Measurements from ENCODE around the gene ADH7.
"Not testable (repeated sequence)": the region's sequence is repeated elsewhere in the genome, so short reads cannot be mapped to it uniquely, and the experiment has no call there.

The ADH7 gene

DNA sequence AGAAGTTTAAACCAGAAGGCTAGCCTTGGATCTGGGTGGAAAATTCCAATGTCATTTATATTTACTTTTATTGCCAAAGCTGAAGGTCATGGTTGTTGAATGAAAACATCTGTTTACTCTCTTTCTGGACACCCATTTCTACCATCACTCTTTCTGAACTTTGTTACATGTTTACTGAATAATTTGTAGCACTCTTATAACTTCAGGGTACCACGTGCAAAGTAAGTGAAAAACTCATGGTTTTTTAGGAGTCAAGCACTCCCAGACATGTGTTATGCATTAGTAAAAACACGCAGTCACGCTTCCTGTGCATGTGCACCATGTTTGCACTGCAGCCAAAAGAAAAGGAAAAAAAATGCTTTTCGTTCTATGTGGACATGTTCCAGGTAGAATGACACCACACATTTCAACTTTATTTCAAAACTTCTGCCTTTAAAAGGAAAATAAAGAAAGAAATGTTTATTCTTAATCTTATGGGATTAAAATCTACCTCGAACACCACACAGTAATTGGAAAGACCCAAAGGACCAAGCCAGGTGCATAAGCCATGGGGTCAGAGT is 51.2 kb downstream of the ADH7 start:
- Histone ChIP-seq H3K27me3 (replicated peaks; ENCODE audit: control insufficient read depth, insufficient read depth, low read length, poor library complexity, severe bottlenecking) (no peaks in the 10 kb centered on the region), H3K4me1 (ENCODE audit: control insufficient read depth, insufficient read depth, low read length, poor library complexity, severe bottlenecking) (no peaks in the 10 kb centered on the region), H3K27ac (ENCODE audit: insufficient read depth, low read length, poor library complexity, severe bottlenecking) (no peak overlapping the region), H3K9me3 (ENCODE audit: control insufficient read depth, low read length) (no peaks in the 10 kb centered on the region), H3K4me3 (ENCODE audit: insufficient read depth, low read depth, low read length, poor library complexity, severe bottlenecking) (no peak overlapping the region), H3K36me3 (ENCODE audit: control insufficient read depth, insufficient read depth, low read length) (no peaks in the 10 kb centered on the region)
- no peak for DNase-seq

DNA sequence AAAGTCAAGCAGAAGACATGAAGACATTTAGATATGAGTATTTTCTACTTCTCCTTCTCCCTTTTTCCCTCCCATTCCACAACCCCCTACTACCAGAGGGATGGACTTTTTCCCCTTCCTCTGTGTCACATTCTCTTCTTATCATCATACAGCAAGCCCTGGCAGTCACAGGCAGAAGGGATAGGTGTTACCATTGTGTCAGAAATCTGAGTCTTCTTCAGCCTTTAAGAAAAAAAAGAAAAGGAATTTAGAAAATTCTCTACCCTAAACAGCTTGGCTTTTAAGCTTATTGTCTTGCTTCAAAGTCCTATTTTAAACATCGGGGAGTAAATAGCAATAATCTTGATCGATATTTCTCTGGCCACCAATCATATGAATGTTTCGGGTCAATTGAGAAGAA is 51.7 kb downstream of the ADH7 start:
- Histone ChIP-seq H3K36me3 (ENCODE audit: control insufficient read depth, insufficient read depth, low read length) (no peaks in the 10 kb centered on the region), H3K27me3 (replicated peaks; ENCODE audit: control insufficient read depth, insufficient read depth, low read length, poor library complexity, severe bottlenecking) (no peaks in the 10 kb centered on the region), H3K4me3 (ENCODE audit: insufficient read depth, low read depth, low read length, poor library complexity, severe bottlenecking) (no peak overlapping the region), H3K4me1 (ENCODE audit: control insufficient read depth, insufficient read depth, low read length, poor library complexity, severe bottlenecking) (no peaks in the 10 kb centered on the region), H3K27ac (ENCODE audit: insufficient read depth, low read length, poor library complexity, severe bottlenecking) (no peak overlapping the region), H3K9me3 (ENCODE audit: control insufficient read depth, low read length) (no peaks in the 10 kb centered on the region)
- DNase-seq = no peak

GRCh38 chr4:99382745-99383360 is 52.3 kb downstream of the ADH7 start:
- Histone ChIP-seq H3K4me3 (ENCODE audit: insufficient read depth, low read depth, low read length, poor library complexity, severe bottlenecking) (no peak overlapping the region), H3K27ac (ENCODE audit: insufficient read depth, low read length, poor library complexity, severe bottlenecking) (no peak overlapping the region), H3K9me3 (ENCODE audit: control insufficient read depth, low read length) (no peaks in the 10 kb centered on the region), H3K36me3 (ENCODE audit: control insufficient read depth, insufficient read depth, low read length) (no peaks in the 10 kb centered on the region), H3K27me3 (replicated peaks; ENCODE audit: control insufficient read depth, insufficient read depth, low read length, poor library complexity, severe bottlenecking) (no peaks in the 10 kb centered on the region), H3K4me1 (ENCODE audit: control insufficient read depth, insufficient read depth, low read length, poor library complexity, severe bottlenecking) (no peaks in the 10 kb centered on the region)
- no peak for DNase-seq

- DNase-seq = no peak
- H3K36me3 ChIP-seq (ENCODE audit: control insufficient read depth, insufficient read depth, low read length) = no peaks in the 10 kb centered on the region
- no peaks in the 10 kb centered on the region for H3K27me3 ChIP-seq (replicated peaks; ENCODE audit: control insufficient read depth, insufficient read depth, low read length, poor library complexity, severe bottlenecking)
- no peak overlapping the region for H3K27ac ChIP-seq (ENCODE audit: insufficient read depth, low read length, poor library complexity, severe bottlenecking)
- H3K4me1 ChIP-seq (ENCODE audit: control insufficient read depth, insufficient read depth, low read length, poor library complexity, severe bottlenecking) = no peaks in the 10 kb centered on the region
- no peak overlapping the region for H3K4me3 ChIP-seq (ENCODE audit: insufficient read depth, low read depth, low read length, poor library complexity, severe bottlenecking)
- no peaks in the 10 kb centered on the region for H3K9me3 ChIP-seq (ENCODE audit: control insufficient read depth, low read length)
These were observed 53.5 kb downstream of the ADH7 start for GRCh38 chr4:99381588-99382175.

GRCh38 chr4:99379571-99379970 is 55.6 kb downstream of the ADH7 start:
- Histone ChIP-seq H3K9me3 (ENCODE audit: control insufficient read depth, low read length) (no peaks in the 10 kb centered on the region), H3K4me1 (ENCODE audit: control insufficient read depth, insufficient read depth, low read length, poor library complexity, severe bottlenecking) (no peaks in the 10 kb centered on the region), H3K36me3 (ENCODE audit: control insufficient read depth, insufficient read depth, low read length) (no peaks in the 10 kb centered on the region), H3K27ac (ENCODE audit: insufficient read depth, low read length, poor library complexity, severe bottlenecking) (no peak overlapping the region), H3K4me3 (ENCODE audit: insufficient read depth, low read depth, low read length, poor library complexity, severe bottlenecking) (no peak overlapping the region), H3K27me3 (replicated peaks; ENCODE audit: control insufficient read depth, insufficient read depth, low read length, poor library complexity, severe bottlenecking) (no peaks in the 10 kb centered on the region)
- DNase-seq = no peak

DNA sequence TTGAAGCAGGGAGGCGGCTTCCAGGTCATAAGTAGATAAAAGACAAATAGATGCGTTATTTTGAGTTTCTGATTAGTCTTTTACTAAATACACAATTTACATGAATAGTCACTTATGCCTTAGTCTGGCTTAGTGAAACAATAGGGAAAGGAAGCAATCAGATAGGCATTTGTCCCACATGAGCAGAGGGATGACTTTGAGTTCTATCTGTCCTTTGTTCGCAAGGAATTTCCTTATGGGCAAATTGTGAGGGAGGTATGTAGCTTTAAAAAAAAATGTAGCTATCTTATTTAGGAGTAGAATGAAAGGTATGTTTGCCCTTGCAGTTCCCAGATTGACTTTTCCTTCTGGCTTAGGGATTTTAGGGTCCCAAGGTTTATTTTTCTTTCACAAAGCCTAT is 56.3 kb downstream of the ADH7 start:
- no peak overlapping the region for H3K27ac ChIP-seq (ENCODE audit: insufficient read depth, low read length, poor library complexity, severe bottlenecking)
- no peaks in the 10 kb centered on the region for H3K27me3 ChIP-seq (replicated peaks; ENCODE audit: control insufficient read depth, insufficient read depth, low read length, poor library complexity, severe bottlenecking)
- DNase-seq = no peak
- no peaks in the 10 kb centered on the region for H3K9me3 ChIP-seq (ENCODE audit: control insufficient read depth, low read length)
- no peak overlapping the region for H3K4me3 ChIP-seq (ENCODE audit: insufficient read depth, low read depth, low read length, poor library complexity, severe bottlenecking)
- H3K36me3 ChIP-seq (ENCODE audit: control insufficient read depth, insufficient read depth, low read length) = no peaks in the 10 kb centered on the region
- H3K4me1 ChIP-seq (ENCODE audit: control insufficient read depth, insufficient read depth, low read length, poor library complexity, severe bottlenecking) = no peaks in the 10 kb centered on the region

GRCh38 chr4:99377341-99377740 is 57.8 kb downstream of the ADH7 start:
- H3K36me3 ChIP-seq (ENCODE audit: control insufficient read depth, insufficient read depth, low read length); H3K9me3 ChIP-seq (ENCODE audit: control insufficient read depth, low read length); H3K27me3 ChIP-seq (replicated peaks; ENCODE audit: control insufficient read depth, insufficient read depth, low read length, poor library complexity, severe bottlenecking); H3K4me3 ChIP-seq (ENCODE audit: insufficient read depth, low read depth, low read length, poor library complexity, severe bottlenecking); H3K4me1 ChIP-seq (ENCODE audit: control insufficient read depth, insufficient read depth, low read length, poor library complexity, severe bottlenecking); H3K27ac ChIP-seq (ENCODE audit: insufficient read depth, low read length, poor library complexity, severe bottlenecking); DNase-seq: not testable (repeated sequence)

DNA sequence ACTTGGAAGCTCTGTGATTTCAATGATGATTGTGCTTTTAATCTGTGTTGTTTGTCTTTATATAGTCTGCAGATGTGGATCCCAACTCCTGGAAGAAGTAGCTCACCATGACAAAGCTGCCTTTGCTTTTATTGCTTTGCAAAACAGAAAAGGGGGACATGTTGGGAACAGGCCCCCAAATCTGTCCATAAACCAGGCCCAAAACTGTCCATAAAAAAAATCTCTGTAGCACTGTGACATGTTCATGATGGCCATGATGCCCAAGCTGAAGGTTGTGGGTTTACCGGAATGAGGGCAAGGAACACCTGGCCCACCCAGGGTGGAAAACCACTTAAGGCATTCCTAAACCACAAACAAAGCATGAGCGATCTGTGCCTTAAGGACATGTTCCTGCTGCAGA is 62.7 kb downstream of the ADH7 start:
- not testable (repeated sequence) for H3K36me3 ChIP-seq (ENCODE audit: control insufficient read depth, insufficient read depth, low read length); H3K9me3 ChIP-seq (ENCODE audit: control insufficient read depth, low read length); DNase-seq; H3K27me3 ChIP-seq (replicated peaks; ENCODE audit: control insufficient read depth, insufficient read depth, low read length, poor library complexity, severe bottlenecking); H3K4me1 ChIP-seq (ENCODE audit: control insufficient read depth, insufficient read depth, low read length, poor library complexity, severe bottlenecking); H3K4me3 ChIP-seq (ENCODE audit: insufficient read depth, low read depth, low read length, poor library complexity, severe bottlenecking); H3K27ac ChIP-seq (ENCODE audit: insufficient read depth, low read length, poor library complexity, severe bottlenecking)

DNA sequence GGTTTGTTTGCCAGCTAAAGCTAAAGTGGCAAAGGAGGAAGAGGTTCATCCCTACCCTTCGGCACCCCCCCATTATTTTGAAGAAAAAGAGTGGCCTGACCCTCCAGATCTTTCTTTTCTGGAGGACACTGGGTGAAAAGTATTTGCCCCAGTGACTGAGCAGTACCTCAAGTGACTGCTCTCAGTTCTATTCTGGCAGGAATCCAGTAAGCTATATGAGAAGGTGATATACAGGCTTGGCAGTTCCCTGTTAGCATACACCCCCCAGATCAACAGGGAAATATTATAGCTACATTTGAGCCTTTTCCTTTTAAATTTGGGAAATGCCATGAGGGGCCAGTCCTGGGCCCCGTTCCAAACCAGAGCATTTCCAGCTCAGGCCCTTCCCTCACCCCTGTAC is 67.3 kb downstream of the ADH7 start:
- not testable (repeated sequence) for H3K36me3 ChIP-seq (ENCODE audit: control insufficient read depth, insufficient read depth, low read length); H3K9me3 ChIP-seq (ENCODE audit: control insufficient read depth, low read length); H3K27ac ChIP-seq (ENCODE audit: insufficient read depth, low read length, poor library complexity, severe bottlenecking); H3K27me3 ChIP-seq (replicated peaks; ENCODE audit: control insufficient read depth, insufficient read depth, low read length, poor library complexity, severe bottlenecking); H3K4me3 ChIP-seq (ENCODE audit: insufficient read depth, low read depth, low read length, poor library complexity, severe bottlenecking); H3K4me1 ChIP-seq (ENCODE audit: control insufficient read depth, insufficient read depth, low read length, poor library complexity, severe bottlenecking); DNase-seq

GRCh38 chr4:99366491-99366890 is 68.7 kb downstream of the ADH7 start:
- Histone ChIP-seq H3K36me3 (ENCODE audit: control insufficient read depth, insufficient read depth, low read length) (no peaks in the 10 kb centered on the region), H3K27ac (ENCODE audit: insufficient read depth, low read length, poor library complexity, severe bottlenecking) (no peak overlapping the region), H3K4me3 (ENCODE audit: insufficient read depth, low read depth, low read length, poor library complexity, severe bottlenecking) (no peak overlapping the region), H3K4me1 (ENCODE audit: control insufficient read depth, insufficient read depth, low read length, poor library complexity, severe bottlenecking) (no peaks in the 10 kb centered on the region), H3K27me3 (replicated peaks; ENCODE audit: control insufficient read depth, insufficient read depth, low read length, poor library complexity, severe bottlenecking) (no peaks in the 10 kb centered on the region), H3K9me3 (ENCODE audit: control insufficient read depth, low read length) (no peaks in the 10 kb centered on the region)
- no peak for DNase-seq

Data from effector memory CD4-positive, alpha-beta T cell (primary cell).